ENCODE data around the gene CRISPLD2. TPM values are rescaled to one million over a fixed set of nuclear protein-coding genes. Genes with fewer than 3 reads are reported as not detected.

The CRISPLD2 gene
- total RNA-seq, 2 donors from 2014 or later: 58.4 to 76.4 TPM

- no peak for TF ChIP-seq CTCF (IDR thresholded peaks at IDR 0.05)
- DNase-seq (ENCODE audit: low spot score): no peak
- no peaks in the 10 kb centered on the region for H3K36me3 ChIP-seq
- H3K4me3 ChIP-seq: no peak overlapping the region
- H3K27ac ChIP-seq: no peak overlapping the region
- H3K9me3 ChIP-seq: no peaks in the 10 kb centered on the region
- H3K27me3 ChIP-seq: no peaks in the 10 kb centered on the region
- peaks cover 0 to 21% of the 10 kb centered on the region in 2 donors for H3K4me1 ChIP-seq
Observed at GRCh38 chr16:84948851-84949610, 129.2 kb downstream of the CRISPLD2 start.

- no peaks in the 10 kb centered on the region for H3K27me3 ChIP-seq
- H3K27ac ChIP-seq: no peak overlapping the region
- no peaks in the 10 kb centered on the region for H3K36me3 ChIP-seq
- H3K4me3 ChIP-seq: no peak overlapping the region
- peaks cover 0 to 21% of the 10 kb centered on the region in 2 donors for H3K4me1 ChIP-seq
- DNase-seq (ENCODE audit: low spot score): no peak
- no peak for TF ChIP-seq CTCF (IDR thresholded peaks at IDR 0.05)
- H3K9me3 ChIP-seq: no peaks in the 10 kb centered on the region
Observed at GRCh38 chr16:84949772-84950436, 130.1 kb downstream of the CRISPLD2 start.

- Histone ChIP-seq H3K27ac (no peak overlapping the region), H3K4me1 (peaks cover 0 to 21% of the 10 kb centered on the region in 2 donors), H3K4me3 (no peak overlapping the region), H3K36me3 (no peaks in the 10 kb centered on the region), H3K27me3 (no peaks in the 10 kb centered on the region), H3K9me3 (no peaks in the 10 kb centered on the region)
- TF ChIP-seq CTCF (IDR thresholded peaks at IDR 0.05): no peak
- no peak for DNase-seq (ENCODE audit: low spot score)
Observed at GRCh38 chr16:84950906-84951305, 131.1 kb downstream of the CRISPLD2 start.

GRCh38 chr16:84952335-84953189 is 132.8 kb downstream of the CRISPLD2 start:
- no peaks in the 10 kb centered on the region for H3K27me3 ChIP-seq
- H3K27ac ChIP-seq: peak overlapping the region; percentile 32 to 63
- peak; percentile 89 for DNase-seq (ENCODE audit: low spot score)
- H3K4me1 ChIP-seq: peaks cover 0 to 21% of the 10 kb centered on the region in 2 donors
- TF ChIP-seq CTCF (IDR thresholded peaks at IDR 0.05): peak; percentile 92 to 93
- no peak overlapping the region for H3K4me3 ChIP-seq
- H3K9me3 ChIP-seq: no peaks in the 10 kb centered on the region
- no peaks in the 10 kb centered on the region for H3K36me3 ChIP-seq

GRCh38 chr16:84953190-84953746 is 133.5 kb downstream of the CRISPLD2 start:
- no peak for DNase-seq (ENCODE audit: low spot score)
- no peaks in the 10 kb centered on the region for H3K36me3 ChIP-seq
- peak overlapping the region; percentile 32 to 63 for H3K27ac ChIP-seq
- no peaks in the 10 kb centered on the region for H3K27me3 ChIP-seq
- peaks cover 0 to 21% of the 10 kb centered on the region in 2 donors for H3K4me1 ChIP-seq
- H3K4me3 ChIP-seq: no peak overlapping the region
- TF ChIP-seq CTCF (IDR thresholded peaks at IDR 0.05): no peak
- no peaks in the 10 kb centered on the region for H3K9me3 ChIP-seq
